ENCODE data around the gene FYB2. TPM values are rescaled to one million over a fixed set of nuclear protein-coding genes. Genes with fewer than 3 reads are reported as not detected.
A peak's percentile ranks its signal among the peaks of the same experiment; 100 is the strongest.

Gene FYB2
- total and polyA plus RNA-seq, 2 donors = 4.7 to 34.4 TPM

DNA sequence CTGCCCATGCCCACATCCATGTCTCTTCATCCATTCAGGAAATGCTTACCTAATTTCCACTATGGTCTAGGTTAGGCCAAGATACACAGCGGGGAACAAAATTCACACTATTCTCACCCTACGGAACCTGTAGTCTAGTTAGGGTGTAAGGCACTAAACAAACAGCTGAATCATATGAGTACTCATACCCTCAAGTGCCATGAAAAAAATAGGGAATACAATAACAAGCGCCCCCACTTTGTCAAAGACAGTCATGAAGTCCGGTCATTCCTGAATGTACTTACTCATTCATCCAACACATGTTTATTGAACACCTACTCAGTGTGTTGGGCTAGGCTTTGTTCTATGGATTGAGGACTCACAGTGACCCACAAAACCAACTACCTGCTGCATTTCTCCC, 6.2 kb upstream of the FYB2 start:
- no peaks in the 10 kb centered on the region for H3K9me3 ChIP-seq (ENCODE audit: control insufficient read depth in 2 of 2, insufficient read depth in 1 of 2, low read length in 1 of 2)
- H3K27me3 ChIP-seq (ENCODE audit: control insufficient read depth in 2 of 2, insufficient read depth in 1 of 2, low read length in 1 of 2) = peaks cover 0 to under 1% of the 10 kb centered on the region in 2 donors
- WGBS = 97% methylated on average over 4 of the region's 4 CpGs
- H3K36me3 ChIP-seq (ENCODE audit: control insufficient read depth in 2 of 2, insufficient read depth in 2 of 2, low read length in 1 of 2) = no peaks in the 10 kb centered on the region
- no peak overlapping the region for H3K27ac ChIP-seq (ENCODE audit: low read depth in 1 of 2, low read length in 1 of 2)
- H3K4me3 ChIP-seq (ENCODE audit: low read length in 2 of 2) = no peak overlapping the region
- H3K4me1 ChIP-seq (ENCODE audit: control insufficient read depth in 2 of 2, insufficient read depth in 2 of 2, low read length in 2 of 2) = peaks cover 0 to 1% of the 10 kb centered on the region in 2 donors
- no peak for DNase-seq (ENCODE audit: low read depth in 6 of 9, low spot score in 9 of 9)

DNA sequence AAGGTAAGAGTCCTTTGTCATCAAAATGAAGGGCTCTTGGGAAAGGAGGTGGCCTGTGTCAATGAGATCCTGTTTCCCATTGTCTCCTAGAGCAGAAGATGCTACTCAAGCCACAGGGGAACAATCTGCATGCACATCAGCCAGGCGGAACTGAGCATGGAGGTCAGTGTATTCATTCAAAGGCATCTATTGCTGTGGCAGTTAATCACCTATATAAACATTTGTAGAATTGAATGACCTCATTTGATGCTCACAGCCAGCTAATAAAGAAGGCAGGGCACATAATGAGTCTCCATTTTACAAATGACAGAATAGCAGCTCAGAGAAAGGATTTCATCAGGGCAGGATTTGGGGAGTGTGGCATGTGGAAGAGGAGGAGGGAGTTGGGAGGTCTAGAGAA, 5.7 kb upstream of the FYB2 start:
- Histone ChIP-seq H3K36me3 (ENCODE audit: control insufficient read depth in 2 of 2, insufficient read depth in 2 of 2, low read length in 1 of 2) (no peaks in the 10 kb centered on the region), H3K9me3 (ENCODE audit: control insufficient read depth in 2 of 2, insufficient read depth in 1 of 2, low read length in 1 of 2) (no peaks in the 10 kb centered on the region), H3K4me3 (ENCODE audit: low read length in 2 of 2) (no peak overlapping the region), H3K27me3 (ENCODE audit: control insufficient read depth in 2 of 2, insufficient read depth in 1 of 2, low read length in 1 of 2) (peaks cover 0 to 2% of the 10 kb centered on the region in 2 donors), H3K27ac (ENCODE audit: low read depth in 1 of 2, low read length in 1 of 2) (no peak overlapping the region), H3K4me1 (ENCODE audit: control insufficient read depth in 2 of 2, insufficient read depth in 2 of 2, low read length in 2 of 2) (peaks cover 0 to 4% of the 10 kb centered on the region in 2 donors)
- DNase-seq (ENCODE audit: low read depth in 6 of 9, low spot score in 9 of 9) = no peak
- WGBS = 93% methylated on average over 1 of the region's 1 CpG

DNA sequence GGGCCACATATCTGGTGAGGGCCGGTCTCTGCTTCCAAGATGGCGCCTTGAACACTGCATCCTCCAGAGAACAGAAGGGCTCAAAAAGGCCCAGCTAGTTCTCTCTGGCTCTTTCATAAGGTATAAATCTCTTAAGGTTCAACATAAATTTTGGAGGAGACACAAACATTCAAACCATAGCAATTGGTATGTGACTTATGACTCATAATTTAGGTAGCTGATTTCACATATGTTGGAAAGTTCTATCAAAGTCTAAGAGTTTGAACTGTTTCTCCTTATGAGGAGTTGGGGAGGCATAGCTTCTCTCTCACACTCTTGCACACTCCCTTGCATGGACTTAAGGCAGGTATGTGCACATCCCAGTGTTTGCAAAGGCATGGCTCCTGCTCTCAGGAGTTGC, 5.1 kb upstream of the FYB2 start:
- no peak for DNase-seq (ENCODE audit: low read depth in 6 of 9, low spot score in 9 of 9)
- peak overlapping the region in 1 of 2 donors; percentile 50 for H3K27ac ChIP-seq (ENCODE audit: low read depth in 1 of 2, low read length in 1 of 2)
- no peaks in the 10 kb centered on the region for H3K9me3 ChIP-seq (ENCODE audit: control insufficient read depth in 2 of 2, insufficient read depth in 1 of 2, low read length in 1 of 2)
- peaks cover 0 to 3% of the 10 kb centered on the region in 2 donors for H3K27me3 ChIP-seq (ENCODE audit: control insufficient read depth in 2 of 2, insufficient read depth in 1 of 2, low read length in 1 of 2)
- WGBS = 81% methylated on average over 2 of the region's 2 CpGs
- H3K4me3 ChIP-seq (ENCODE audit: low read length in 2 of 2) = no peak overlapping the region
- no peaks in the 10 kb centered on the region for H3K36me3 ChIP-seq (ENCODE audit: control insufficient read depth in 2 of 2, insufficient read depth in 2 of 2, low read length in 1 of 2)
- peaks cover 0 to 4% of the 10 kb centered on the region in 2 donors for H3K4me1 ChIP-seq (ENCODE audit: control insufficient read depth in 2 of 2, insufficient read depth in 2 of 2, low read length in 2 of 2)

DNA sequence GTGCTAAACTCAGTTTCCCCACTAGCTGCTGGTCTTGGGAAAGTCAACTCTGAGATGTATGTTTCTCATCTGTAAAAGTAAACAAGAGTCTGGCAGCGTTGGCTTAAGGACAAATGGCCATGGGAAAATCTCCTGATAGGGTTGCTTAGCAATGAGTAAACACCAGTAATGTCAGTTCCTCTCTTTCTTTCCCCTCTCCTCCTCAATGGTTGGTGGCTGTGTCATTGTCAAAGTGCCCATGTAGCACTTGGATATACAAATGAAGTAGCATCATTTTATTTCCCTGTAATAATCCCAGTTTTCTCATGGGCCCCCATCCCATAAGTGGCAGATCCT, 2.2 kb upstream of the FYB2 start:
- WGBS = 0% methylated on average over 1 of the region's 1 CpG
- H3K9me3 ChIP-seq (ENCODE audit: control insufficient read depth in 2 of 2, insufficient read depth in 1 of 2, low read length in 1 of 2) = no peaks in the 10 kb centered on the region
- peaks cover 0 to 4% of the 10 kb centered on the region in 2 donors for H3K4me1 ChIP-seq (ENCODE audit: control insufficient read depth in 2 of 2, insufficient read depth in 2 of 2, low read length in 2 of 2)
- H3K36me3 ChIP-seq (ENCODE audit: control insufficient read depth in 2 of 2, insufficient read depth in 2 of 2, low read length in 1 of 2) = no peaks in the 10 kb centered on the region
- peaks cover 0 to 5% of the 10 kb centered on the region in 2 donors for H3K27me3 ChIP-seq (ENCODE audit: control insufficient read depth in 2 of 2, insufficient read depth in 1 of 2, low read length in 1 of 2)
- no peak overlapping the region for H3K27ac ChIP-seq (ENCODE audit: low read depth in 1 of 2, low read length in 1 of 2)
- no peak overlapping the region for H3K4me3 ChIP-seq (ENCODE audit: low read length in 2 of 2)
- no peak for DNase-seq (ENCODE audit: low read depth in 6 of 9, low spot score in 9 of 9)

DNA sequence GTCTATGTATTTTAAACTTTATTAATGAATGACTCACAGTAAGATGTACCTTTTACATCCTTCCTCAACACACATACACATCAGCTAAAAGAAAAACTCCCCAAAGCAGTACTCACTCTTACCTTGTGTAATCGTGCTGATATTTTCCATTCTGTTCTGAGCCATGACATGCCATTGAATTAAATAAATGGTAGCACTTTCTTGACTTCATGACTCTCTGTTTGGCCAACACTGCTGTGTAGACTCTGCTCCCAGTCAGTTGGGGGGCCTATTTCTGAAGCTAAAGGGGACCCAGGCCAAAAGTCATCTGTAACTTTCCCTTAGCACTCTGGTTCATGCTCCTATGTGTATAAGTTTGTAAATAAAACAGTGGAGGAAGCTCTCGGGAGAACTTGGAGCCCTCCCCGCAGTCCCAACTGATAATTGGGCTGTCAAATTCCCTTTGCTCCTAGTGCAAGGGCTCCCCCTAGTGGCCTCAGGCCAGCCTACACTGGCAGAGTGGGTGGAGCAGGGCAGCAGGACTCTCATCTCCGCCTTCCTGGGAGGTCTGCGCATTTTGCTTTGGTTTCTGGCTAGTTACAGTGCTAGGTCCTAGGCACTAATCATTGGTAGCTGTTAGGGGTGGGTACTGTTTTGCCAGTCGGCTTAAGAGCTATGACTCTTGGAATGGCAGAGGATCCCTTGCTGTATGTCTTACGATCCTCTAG, 1.7 kb upstream of the FYB2 start:
- DNase-seq (ENCODE audit: low read depth in 6 of 9, low spot score in 9 of 9) = peak; percentile 21 to 74 (median 45)
- H3K27ac ChIP-seq (ENCODE audit: low read depth in 1 of 2, low read length in 1 of 2) = no peak overlapping the region
- H3K4me1 ChIP-seq (ENCODE audit: control insufficient read depth in 2 of 2, insufficient read depth in 2 of 2, low read length in 2 of 2) = peaks cover 0 to 4% of the 10 kb centered on the region in 2 donors
- H3K9me3 ChIP-seq (ENCODE audit: control insufficient read depth in 2 of 2, insufficient read depth in 1 of 2, low read length in 1 of 2) = no peaks in the 10 kb centered on the region
- no peaks in the 10 kb centered on the region for H3K36me3 ChIP-seq (ENCODE audit: control insufficient read depth in 2 of 2, insufficient read depth in 2 of 2, low read length in 1 of 2)
- H3K4me3 ChIP-seq (ENCODE audit: low read length in 2 of 2) = no peak overlapping the region
- H3K27me3 ChIP-seq (ENCODE audit: control insufficient read depth in 2 of 2, insufficient read depth in 1 of 2, low read length in 1 of 2) = peaks cover 0 to 5% of the 10 kb centered on the region in 2 donors
- WGBS = 28% methylated on average over 7 of the region's 7 CpGs

DNA sequence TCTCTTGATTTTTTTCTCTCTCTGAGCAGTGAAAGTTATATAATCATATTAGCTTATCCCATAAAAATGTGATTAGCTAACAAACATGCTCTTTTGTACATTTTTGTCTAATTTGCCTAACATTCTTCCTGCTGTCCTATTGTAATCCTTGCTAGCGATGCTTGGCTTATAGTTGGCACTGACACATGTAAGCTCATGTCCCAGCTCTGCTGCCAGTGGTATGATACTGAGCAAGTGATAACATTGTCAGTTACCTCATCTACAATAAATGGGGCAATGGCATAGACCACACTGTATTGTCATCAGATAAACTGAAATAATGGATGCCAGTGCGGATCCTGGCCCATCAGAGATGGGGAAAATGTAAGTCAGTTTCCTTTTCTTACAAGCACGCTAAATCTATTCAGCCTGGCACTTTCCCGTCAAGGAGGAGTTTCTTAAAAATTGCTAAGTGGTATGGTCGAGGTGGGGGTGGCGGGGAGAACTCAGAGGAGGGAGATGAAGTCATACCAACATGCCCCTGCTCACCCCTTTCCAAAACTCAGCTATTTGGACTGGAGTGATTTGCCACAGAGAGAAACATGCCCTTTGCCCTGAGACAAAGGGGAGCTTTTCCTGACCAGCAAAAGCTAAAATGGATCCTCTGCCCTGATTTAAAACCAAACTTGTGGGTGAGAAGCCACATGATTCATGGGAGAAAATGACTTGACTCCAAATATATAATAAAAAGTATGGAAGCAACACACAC, 1.3 kb downstream of the FYB2 start:
- DNase-seq (ENCODE audit: low read depth in 6 of 9, low spot score in 9 of 9) = no peak
- Histone ChIP-seq H3K4me3 (ENCODE audit: low read length in 2 of 2) (no peak overlapping the region), H3K9me3 (ENCODE audit: control insufficient read depth in 2 of 2, insufficient read depth in 1 of 2, low read length in 1 of 2) (no peaks in the 10 kb centered on the region), H3K27ac (ENCODE audit: low read depth in 1 of 2, low read length in 1 of 2) (peak overlapping the region in 1 of 2 donors; percentile 26), H3K4me1 (ENCODE audit: control insufficient read depth in 2 of 2, insufficient read depth in 2 of 2, low read length in 2 of 2) (peaks cover 0 to 4% of the 10 kb centered on the region in 2 donors), H3K27me3 (ENCODE audit: control insufficient read depth in 2 of 2, insufficient read depth in 1 of 2, low read length in 1 of 2) (peaks cover 0 to 5% of the 10 kb centered on the region in 2 donors), H3K36me3 (ENCODE audit: control insufficient read depth in 2 of 2, insufficient read depth in 2 of 2, low read length in 1 of 2) (no peaks in the 10 kb centered on the region)
- 90% methylated on average over 6 of the region's 6 CpGs for WGBS

DNA sequence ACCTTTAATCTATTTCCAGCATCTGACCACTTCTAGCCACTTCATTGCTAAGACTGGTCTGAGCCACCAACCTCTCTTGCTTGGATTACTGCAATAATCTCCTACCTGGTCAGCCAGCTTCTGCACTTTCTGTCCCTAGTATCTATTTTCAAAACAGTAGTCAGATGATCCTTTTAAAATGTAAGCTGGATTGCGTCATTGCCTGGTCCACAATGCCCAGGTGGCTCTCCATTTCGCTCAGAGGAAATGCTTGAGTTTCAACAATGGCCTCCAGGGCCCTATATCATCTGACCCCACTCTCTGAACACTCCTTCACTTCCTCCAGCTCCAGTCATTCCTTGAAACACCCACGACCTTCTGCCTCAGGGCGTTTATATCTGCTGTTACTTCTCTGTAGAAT, 2.3 kb downstream of the FYB2 start:
- peaks cover 0 to 5% of the 10 kb centered on the region in 2 donors for H3K27me3 ChIP-seq (ENCODE audit: control insufficient read depth in 2 of 2, insufficient read depth in 1 of 2, low read length in 1 of 2)
- no peak overlapping the region for H3K4me3 ChIP-seq (ENCODE audit: low read length in 2 of 2)
- no peak for DNase-seq (ENCODE audit: low read depth in 6 of 9, low spot score in 9 of 9)
- H3K9me3 ChIP-seq (ENCODE audit: control insufficient read depth in 2 of 2, insufficient read depth in 1 of 2, low read length in 1 of 2) = no peaks in the 10 kb centered on the region
- H3K4me1 ChIP-seq (ENCODE audit: control insufficient read depth in 2 of 2, insufficient read depth in 2 of 2, low read length in 2 of 2) = peaks cover 0 to 4% of the 10 kb centered on the region in 2 donors
- H3K36me3 ChIP-seq (ENCODE audit: control insufficient read depth in 2 of 2, insufficient read depth in 2 of 2, low read length in 1 of 2) = no peaks in the 10 kb centered on the region
- WGBS = 76% methylated on average over 4 of the region's 4 CpGs
- H3K27ac ChIP-seq (ENCODE audit: low read depth in 1 of 2, low read length in 1 of 2) = peak overlapping the region in 1 of 2 donors; percentile 21

DNA sequence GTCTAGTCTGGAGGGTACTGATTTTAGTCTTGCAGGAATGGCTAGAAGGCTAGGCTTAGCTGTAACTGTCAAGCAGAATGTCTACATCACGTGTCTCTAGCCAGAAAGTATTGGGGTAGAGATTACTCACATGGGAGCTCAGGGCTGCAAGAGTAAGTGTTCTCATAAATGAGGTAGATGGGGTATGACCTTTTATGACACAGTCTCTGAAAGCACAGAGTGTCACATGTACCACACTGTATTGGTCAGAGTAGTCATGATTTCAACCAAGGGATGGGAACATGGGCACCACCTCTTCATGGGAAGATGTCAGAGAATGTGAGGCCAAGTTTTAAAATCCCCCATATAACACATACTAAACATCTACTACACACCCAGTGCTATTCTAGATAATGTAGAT, 2.9 kb downstream of the FYB2 start:
- DNase-seq (ENCODE audit: low read depth in 6 of 9, low spot score in 9 of 9) = no peak
- no peaks in the 10 kb centered on the region for H3K36me3 ChIP-seq (ENCODE audit: control insufficient read depth in 2 of 2, insufficient read depth in 2 of 2, low read length in 1 of 2)
- WGBS = 94% methylated on average over 1 of the region's 1 CpG
- H3K4me1 ChIP-seq (ENCODE audit: control insufficient read depth in 2 of 2, insufficient read depth in 2 of 2, low read length in 2 of 2) = peaks cover 0 to 4% of the 10 kb centered on the region in 2 donors
- H3K4me3 ChIP-seq (ENCODE audit: low read length in 2 of 2) = no peak overlapping the region
- no peaks in the 10 kb centered on the region for H3K9me3 ChIP-seq (ENCODE audit: control insufficient read depth in 2 of 2, insufficient read depth in 1 of 2, low read length in 1 of 2)
- peaks cover 0 to 5% of the 10 kb centered on the region in 2 donors for H3K27me3 ChIP-seq (ENCODE audit: control insufficient read depth in 2 of 2, insufficient read depth in 1 of 2, low read length in 1 of 2)
- H3K27ac ChIP-seq (ENCODE audit: low read depth in 1 of 2, low read length in 1 of 2) = no peak overlapping the region

DNA sequence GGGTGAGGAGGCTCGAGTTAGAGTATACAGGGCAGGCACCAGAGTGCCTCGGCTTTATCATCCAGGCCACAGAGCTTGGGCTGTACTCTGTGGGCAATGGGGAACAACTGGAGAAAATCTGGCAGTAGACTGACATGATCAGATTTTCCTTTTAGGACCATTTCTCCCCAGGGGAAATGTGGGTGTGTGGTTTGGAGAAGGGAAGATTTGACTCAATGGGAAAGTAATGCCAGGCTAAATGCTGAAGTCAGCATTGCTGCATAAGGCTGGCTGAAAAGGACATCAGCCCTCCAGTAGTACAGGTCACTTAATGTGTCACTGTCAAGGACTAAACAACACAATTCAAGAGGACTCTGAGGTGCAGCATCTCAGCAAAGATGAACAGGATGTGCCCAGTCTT, 5.0 kb downstream of the FYB2 start:
- H3K27me3 ChIP-seq (ENCODE audit: control insufficient read depth in 2 of 2, insufficient read depth in 1 of 2, low read length in 1 of 2) = peaks cover 0 to 1% of the 10 kb centered on the region in 2 donors
- H3K4me3 ChIP-seq (ENCODE audit: low read length in 2 of 2) = no peak overlapping the region
- no peak overlapping the region for H3K27ac ChIP-seq (ENCODE audit: low read depth in 1 of 2, low read length in 1 of 2)
- 86% methylated on average over 2 of the region's 2 CpGs for WGBS
- no peak for DNase-seq (ENCODE audit: low read depth in 6 of 9, low spot score in 9 of 9)
- H3K9me3 ChIP-seq (ENCODE audit: control insufficient read depth in 2 of 2, insufficient read depth in 1 of 2, low read length in 1 of 2) = no peaks in the 10 kb centered on the region
- no peaks in the 10 kb centered on the region for H3K36me3 ChIP-seq (ENCODE audit: control insufficient read depth in 2 of 2, insufficient read depth in 2 of 2, low read length in 1 of 2)
- no peaks in the 10 kb centered on the region for H3K4me1 ChIP-seq (ENCODE audit: control insufficient read depth in 2 of 2, insufficient read depth in 2 of 2, low read length in 2 of 2)
